GM23338 (cell line): ENCODE data around the gene TENM3. TPM values are rescaled to one million over a fixed set of nuclear protein-coding genes. Genes with fewer than 3 reads are reported as not detected.

ENCODE experiments used
- ATAC-seq: fragments of 200-7000 bp; cut with Tn5 transposase; 3 replicates; pipeline ENCODE4 v1.9.1; 2020
- DNase-seq: peaks from one replicate; pipeline ENCODE4 v3.0.0-alpha.2; 2015; ENCODE audit warnings: low spot score
- H2AFZ ChIP-seq: fragments of 200-600 bp; sonication (generic); 2 replicates; pipeline ENCODE4 v1.8.0; 2016; ENCODE audit warnings: antibody characterized with exemption, mild to moderate bottlenecking, moderate library complexity
- H3F3A ChIP-seq: fragments of 200-600 bp; sonication (generic); replicated peaks from 2 replicates; pipeline ENCODE4 v1.8.0; 2017; ENCODE audit warnings: antibody characterized with exemption, mixed run types, low read depth
- H3K27ac ChIP-seq: fragments of 200-600 bp; sonication (generic); 2 replicates; pipeline ENCODE4 v1.6.1; 2016; ENCODE audit warnings: low read depth
- H3K27me3 ChIP-seq: fragments of 200-600 bp; sonication (generic); 2 replicates; pipeline ENCODE4 v1.8.0; 2016; ENCODE audit warnings: mild to moderate bottlenecking, mixed run types, moderate library complexity; ENCODE audit not compliant: insufficient read depth
- H3K36me3 ChIP-seq: fragments of 200-600 bp; sonication (generic); 2 replicates; pipeline ENCODE4 v1.8.0; 2016; ENCODE audit warnings: mild to moderate bottlenecking; ENCODE audit not compliant: insufficient read depth
- H3K4me1 ChIP-seq: fragments of 200-600 bp; sonication (generic); 2 replicates; pipeline ENCODE4 v1.8.0; 2016; ENCODE audit warnings: mild to moderate bottlenecking, moderate library complexity; ENCODE audit not compliant: insufficient read depth
- H3K4me2 ChIP-seq: fragments of 200-600 bp; sonication (generic); 2 replicates; pipeline ENCODE4 v1.7.1; 2017; ENCODE audit warnings: mixed run types
- H3K4me3 ChIP-seq: fragments of 200-600 bp; sonication (generic); 2 replicates; pipeline ENCODE4 v1.6.1; 2016; ENCODE audit warnings: mixed run types
- H3K79me2 ChIP-seq: fragments of 200-600 bp; sonication (generic); replicated peaks from 2 replicates; pipeline ENCODE4 v1.8.0; 2017; ENCODE audit warnings: mild to moderate bottlenecking; ENCODE audit not compliant: insufficient read depth
- H3K9me2 ChIP-seq: fragments of 200-600 bp; sonication (generic); 2 replicates; pipeline ENCODE4 v1.8.0; 2017; ENCODE audit not compliant: insufficient read depth
- H4K20me1 ChIP-seq: fragments of 200-600 bp; sonication (generic); replicated peaks from 2 replicates; pipeline ENCODE4 v1.8.0; 2017; ENCODE audit warnings: mild to moderate bottlenecking; ENCODE audit not compliant: insufficient read depth
- H3K27ac Mint-ChIP-seq: 2 replicates; pipeline ENCODE4 v1.8.0; 2020; ENCODE audit warnings: inconsistent platforms, mild to moderate bottlenecking, moderate library complexity, mixed read lengths
- H3K27me3 Mint-ChIP-seq: 3 replicates; pipeline ENCODE4 v1.8.0; 2022; ENCODE audit warnings: low read depth, mild to moderate bottlenecking, moderate library complexity, mixed read lengths, inconsistent platforms; ENCODE audit not compliant: insufficient read depth, poor library complexity
- H3K36me3 Mint-ChIP-seq: 3 replicates; pipeline ENCODE4 v1.8.0; 2021; ENCODE audit warnings: low read depth, mild to moderate bottlenecking, inconsistent platforms, moderate library complexity, mixed read lengths
- H3K4me1 Mint-ChIP-seq: 3 replicates; pipeline ENCODE4 v1.8.0; 2020; ENCODE audit warnings: mild to moderate bottlenecking, inconsistent platforms, mixed read lengths
- H3K4me3 Mint-ChIP-seq: 3 replicates; pipeline ENCODE4 v1.8.0; 2021; ENCODE audit warnings: moderate library complexity, mild to moderate bottlenecking, inconsistent platforms, mixed read lengths
- H3K9me3 Mint-ChIP-seq: 3 replicates; pipeline ENCODE4 v1.8.0; 2020; ENCODE audit warnings: moderate library complexity, mild to moderate bottlenecking, inconsistent platforms, mixed read lengths
- EZH2 ChIP-seq: fragments of 200-600 bp; sonication (generic); IDR thresholded peaks from one replicate; pipeline ENCODE4 v1.8.0; 2017; ENCODE audit warnings: antibody characterized with exemption, mild to moderate bottlenecking, low read depth; ENCODE audit not compliant: unreplicated experiment
- EZH2phosphoT487 ChIP-seq: fragments of 200-600 bp; sonication (generic); IDR thresholded peaks from one replicate; pipeline ENCODE4 v1.8.1; 2018; ENCODE audit warnings: antibody characterized with exemption; ENCODE audit not compliant: unreplicated experiment
- JUNB ChIP-seq: IDR thresholded peaks from one replicate; pipeline ENCODE4 v1.6.1; 2016; ENCODE audit warnings: antibody characterized with exemption; ENCODE audit not compliant: unreplicated experiment
- POLR2AphosphoS5 ChIP-seq: IDR thresholded peaks from 2 replicates; pipeline ENCODE4 v1.6.1; 2016; ENCODE audit warnings: antibody characterized with exemption, low read depth
- REST ChIP-seq: IDR thresholded peaks from one replicate; pipeline ENCODE4 v1.6.1; 2018; ENCODE audit warnings: antibody characterized with exemption; ENCODE audit not compliant: unreplicated experiment
- STAT1 ChIP-seq: IDR thresholded peaks from one replicate; pipeline ENCODE4 v1.6.1; 2016; ENCODE audit warnings: antibody characterized with exemption; ENCODE audit not compliant: unreplicated experiment
- ZNF114 ChIP-seq: fragments of 250-450 bp; sonication (Bioruptor Pico); IDR thresholded peaks from 2 replicates; pipeline ENCODE4 v1.5.0; 2020; ENCODE audit warnings: mild to moderate bottlenecking, moderate library complexity
- ZNF331 ChIP-seq: fragments of 250-450 bp; sonication (Bioruptor Pico); IDR thresholded peaks from 2 replicates; pipeline ENCODE4 v1.5.0; 2020; ENCODE audit warnings: low read depth, mild to moderate bottlenecking, moderate library complexity
- polyA plus RNA-seq: library from polyadenylated mRNA; unstranded; fragments of >200 nt; fragmentation: Nextera tagmentation; extraction: Ambion mirVana; gene quantifications from 2 replicates; pipeline ENCODE4 v1.2.1, GENCODE V29; 2016
- total RNA-seq: library from RNA; depleted of rRNA; stranded (reverse); fragments of >200 nt; shearing (Covaris generic); gene quantifications from 2 replicates; pipeline ENCODE4 v1.2.3, GENCODE V29; 2014
- TF ChIP-seq, protein P1 (sequence below): IDR thresholded peaks from 2 replicates; pipeline ENCODE4 v1.6.1; 2016; ENCODE audit warnings: antibody characterized with exemption

Gene TENM3
- total and polyA plus RNA-seq, 2 experiments from 2014 or later, result 22.2 to 128 TPM

DNA sequence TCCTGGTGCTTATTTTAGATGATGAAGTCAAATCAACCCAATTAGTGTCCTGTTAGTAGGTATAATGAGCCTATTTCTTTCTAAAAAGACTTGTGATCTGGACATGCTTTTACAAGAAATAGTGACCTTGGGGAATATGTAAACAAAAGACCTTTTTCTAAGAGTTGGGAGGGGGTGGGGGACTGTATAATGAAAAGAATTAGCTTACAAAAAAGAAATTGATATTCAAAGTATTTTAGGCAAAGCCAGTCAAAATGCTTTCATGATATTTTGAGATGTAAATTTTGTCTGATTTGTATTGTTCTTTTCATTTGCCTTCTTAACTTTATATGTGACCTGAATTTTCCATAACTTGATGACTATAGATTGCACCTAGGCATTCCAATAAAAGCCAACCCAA lies 559.4 kb downstream of the TENM3 start:
- Histone ChIP-seq H3K79me2 (no peaks in the 10 kb centered on the region), H4K20me1 (no peaks in the 10 kb centered on the region; the same call in 1 of the 2 replicates), H3K4me2 (no peak overlapping the region), H3K4me3 (no peak overlapping the region), H3K9me2 (no peaks in the 10 kb centered on the region; the same call in 1 of the 2 replicates), H3K36me3 (peaks cover 3% of the 10 kb centered on the region; the same call in 1 of the 2 replicates), H3K27me3 (peaks cover 9% of the 10 kb centered on the region; the same call in 1 of the 2 replicates), H3K27ac (no peak overlapping the region), H3F3A (peaks cover 13% of the 10 kb centered on the region; the same call in 1 of the 2 replicates), H3K4me1 (peaks cover 8% of the 10 kb centered on the region; the same call in 1 of the 2 replicates), H2AFZ (no peak overlapping the region)
- Mint-ChIP-seq H3K36me3 (peaks cover 16% of the 10 kb centered on the region; the same call in 2 of the 3 replicates), H3K4me1 (peaks cover 36% of the 10 kb centered on the region), H3K4me3 (no peak overlapping the region), H3K27ac (no peak overlapping the region), H3K27me3 (peaks cover 12% of the 10 kb centered on the region), H3K9me3 (no peaks in the 10 kb centered on the region)
- ATAC-seq, result no peak
- DNase-seq, result no peak
- no peak for TF ChIP-seq ZNF114 (CRISPR knock-in tag)
- no peak for TF ChIP-seq ZNF331 (CRISPR knock-in tag)
- no peak for TF ChIP-seq JUNB
- no peak for TF ChIP-seq EZH2
- no peak for TF ChIP-seq STAT1
- no peak for TF ChIP-seq POLR2AphosphoS5
- no peak for TF ChIP-seq REST

GRCh38 chr4:182803235-182803634 lies 560.0 kb downstream of the TENM3 start:
- Histone ChIP-seq H3K4me1 (peaks cover 8% of the 10 kb centered on the region; the same call in 1 of the 2 replicates), H2AFZ (no peak overlapping the region), H3K4me3 (no peak overlapping the region), H3K9me2 (no peaks in the 10 kb centered on the region; the same call in 1 of the 2 replicates), H3K4me2 (no peak overlapping the region), H3K36me3 (peaks cover 3% of the 10 kb centered on the region; the same call in 1 of the 2 replicates), H3K79me2 (no peaks in the 10 kb centered on the region), H4K20me1 (no peaks in the 10 kb centered on the region; the same call in 1 of the 2 replicates), H3F3A (peaks cover 16% of the 10 kb centered on the region), H3K27me3 (peaks cover 11% of the 10 kb centered on the region; the same call in 1 of the 2 replicates), H3K27ac (no peak overlapping the region)
- H3K4me1 Mint-ChIP-seq, result peaks cover 36% of the 10 kb centered on the region
- TF ChIP-seq EZH2phosphoT487, result no peak
- TF ChIP-seq, protein P1, sequence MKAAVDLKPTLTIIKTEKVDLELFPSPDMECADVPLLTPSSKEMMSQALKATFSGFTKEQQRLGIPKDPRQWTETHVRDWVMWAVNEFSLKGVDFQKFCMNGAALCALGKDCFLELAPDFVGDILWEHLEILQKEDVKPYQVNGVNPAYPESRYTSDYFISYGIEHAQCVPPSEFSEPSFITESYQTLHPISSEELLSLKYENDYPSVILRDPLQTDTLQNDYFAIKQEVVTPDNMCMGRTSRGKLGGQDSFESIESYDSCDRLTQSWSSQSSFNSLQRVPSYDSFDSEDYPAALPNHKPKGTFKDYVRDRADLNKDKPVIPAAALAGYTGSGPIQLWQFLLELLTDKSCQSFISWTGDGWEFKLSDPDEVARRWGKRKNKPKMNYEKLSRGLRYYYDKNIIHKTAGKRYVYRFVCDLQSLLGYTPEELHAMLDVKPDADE, result no peak
- no peak overlapping the region for H3K4me3 Mint-ChIP-seq
- no peaks in the 10 kb centered on the region for H3K9me3 Mint-ChIP-seq
- H3K36me3 Mint-ChIP-seq, result peaks cover 13% of the 10 kb centered on the region; the same call in 2 of the 3 replicates
- ATAC-seq, result no peak
- H3K27me3 Mint-ChIP-seq, result peaks cover 13% of the 10 kb centered on the region
- DNase-seq, result no peak
- H3K27ac Mint-ChIP-seq, result no peak overlapping the region
